ENCODE data around the gene CFAP210. TPM values are rescaled to one million over a fixed set of nuclear protein-coding genes. Genes with fewer than 3 reads are reported as not detected.

The CFAP210 gene
- total RNA-seq, 1 experiment from 2014 or later, result 0.94 TPM

- H3K79me1 ChIP-seq (ENCODE audit: insufficient read depth, low read depth, low read length, poor library complexity, severe bottlenecking), result no peaks in the 10 kb centered on the region
- no peak overlapping the region for H3K4ac ChIP-seq (ENCODE audit: low read depth, low read length)
- no peak overlapping the region for H2BK15ac ChIP-seq (ENCODE audit: low read depth, low read length)
- H2AK5ac ChIP-seq (ENCODE audit: insufficient read length, low read length), result no peak overlapping the region
- no peaks in the 10 kb centered on the region for H3K9me3 Mint-ChIP-seq
- H3K23ac ChIP-seq (ENCODE audit: insufficient read length, low read depth, low read length), result no peak overlapping the region
- H4K8ac ChIP-seq (replicated peaks; ENCODE audit: insufficient read length, low read depth, low read length), result no peak overlapping the region
- no peak overlapping the region for H3K14ac ChIP-seq (ENCODE audit: insufficient read depth, low read length)
- H3K27me3 Mint-ChIP-seq (ENCODE audit: low read depth), result no peaks in the 10 kb centered on the region
- no peak overlapping the region for H2BK12ac ChIP-seq (ENCODE audit: insufficient read length, low read depth, low read length)
- H3K4me1 ChIP-seq (ENCODE audit: insufficient read depth, low read length), result no peaks in the 10 kb centered on the region
- no peak overlapping the region for H3K4me2 ChIP-seq (ENCODE audit: insufficient read depth, insufficient read length, low read length)
- no peak for TF ChIP-seq CTCF (conservative IDR thresholded peaks at IDR 0.05)
- no peak overlapping the region for H3K27ac Mint-ChIP-seq
- H4K20me1 ChIP-seq (ENCODE audit: control insufficient read depth, insufficient read depth, insufficient read length), result no peaks in the 10 kb centered on the region
- no peak overlapping the region for H2BK120ac ChIP-seq (ENCODE audit: low read depth, low read length, poor library complexity, severe bottlenecking)
- H3K79me2 ChIP-seq (ENCODE audit: insufficient read depth, low read length), result no peaks in the 10 kb centered on the region
- no CpG with 5 or more reads among the region's 2 CpGs for WGBS (ENCODE audit: extremely low coverage, insufficient read length, low lambda C conversion rate)
- H3K56ac ChIP-seq (ENCODE audit: insufficient read length, low read depth, low read length), result no peak overlapping the region
- no peaks in the 10 kb centered on the region for H3K23me2 ChIP-seq (ENCODE audit: insufficient read length, low read depth, low read length, poor library complexity, severe bottlenecking)
- H4K91ac ChIP-seq (ENCODE audit: insufficient read length, low read depth, low read length), result no peak overlapping the region
- H2BK20ac ChIP-seq (ENCODE audit: low read depth, low read length, poor library complexity, severe bottlenecking), result no peak overlapping the region
- no peak for DNase-seq
- no peak overlapping the region for H3K4me3 Mint-ChIP-seq
- no peak overlapping the region for H2AFZ ChIP-seq (ENCODE audit: low read length)
- no peaks in the 10 kb centered on the region for H3K36me3 Mint-ChIP-seq (ENCODE audit: insufficient read depth in 1 of 3, low read depth in 3 of 3)
- H3K4me1 Mint-ChIP-seq, result no peaks in the 10 kb centered on the region
- no peaks in the 10 kb centered on the region for H3K9me3 ChIP-seq (ENCODE audit: control insufficient read depth, low read depth, low read length)
- H3K27me3 ChIP-seq (ENCODE audit: insufficient read depth, low read length), result no peaks in the 10 kb centered on the region
- no peak overlapping the region for H3K27ac ChIP-seq (ENCODE audit: insufficient read length, low read depth, low read length)
- H3K9ac ChIP-seq (ENCODE audit: extremely low read depth, insufficient read length, low read length), result no peak overlapping the region
- H4K5ac ChIP-seq (ENCODE audit: insufficient read length, low read depth, low read length), result no peak overlapping the region
- no peak overlapping the region for H2BK5ac ChIP-seq (ENCODE audit: insufficient read length, low read length)
- no peak overlapping the region for H3K18ac ChIP-seq (ENCODE audit: insufficient read length, low read depth, low read length)
- H3T11ph ChIP-seq (ENCODE audit: low read length), result no peak overlapping the region
Observed at GRCh38 chr2:169667583-169667982, 26.6 kb downstream of the CFAP210 start.

All from H9 (cell line).